Lower lobe of right lung (tissue), 2 donors: ENCODE measurements around the gene PACSIN2. TPM values are rescaled to one million over a fixed set of nuclear protein-coding genes. Genes with fewer than 3 reads are reported as not detected.
"Not testable (repeated sequence)": the region's sequence is repeated elsewhere in the genome, so short reads cannot be mapped to it uniquely, and the experiment has no call there.

Source experiments
- ATAC-seq, 2 donors: fragments of 200-7000 bp; cut with Tn5 transposase; one replicate each; pipeline ENCODE4 v1.9.1; 2020 to 2022; ENCODE audit warnings: mild to moderate bottlenecking in 2 of 2, moderate library complexity in 2 of 2
- DNase-seq: peaks from one replicate; pipeline ENCODE4 v3.0.0-alpha.2; 2020
- H3K27ac ChIP-seq: fragments of 200-600 bp; one replicate; pipeline ENCODE4 v1.8.0; 2022
- H3K27me3 ChIP-seq: fragments of 200-600 bp; one replicate; pipeline ENCODE4 v1.8.0; 2022; ENCODE audit warnings: low read depth
- H3K36me3 ChIP-seq: fragments of 200-600 bp; one replicate; pipeline ENCODE4 v1.8.0; 2022; ENCODE audit warnings: mild to moderate bottlenecking
- H3K4me1 ChIP-seq: fragments of 200-600 bp; one replicate; pipeline ENCODE4 v1.8.0; 2022
- H3K4me3 ChIP-seq: fragments of 200-600 bp; one replicate; pipeline ENCODE4 v1.8.0; 2022; ENCODE audit warnings: mild to moderate bottlenecking
- H3K9me3 ChIP-seq: fragments of 200-600 bp; one replicate; pipeline ENCODE4 v1.8.0; 2022
- intact Hi-C: fragments of 100-400 bp; cut with DNase I; formaldehyde crosslinking; loops from one replicate; pipeline ENCODE4 v1.11.0; 2022
- total RNA-seq: library from RNA; stranded (reverse); fragmentation: NEBNext Ultra II Directional; extraction: Animal tissue kit (Norgen Biotek cat#: 25700); gene quantifications from one replicate; pipeline ENCODE4 v1.2.1, GENCODE V29; 2021
- TF ChIP-seq, protein P1 (sequence below): fragments of 200-600 bp; IDR thresholded peaks from one replicate; pipeline ENCODE4 v1.8.0; 2022; ENCODE audit warnings: antibody characterized with exemption, mild to moderate bottlenecking
- donor health status: DM: no; HTN: yes; CAD: no; lungs with severe emphysema.

PACSIN2 gene
- total RNA-seq, 1 donor from 2014 or later, result 104 TPM

DNA sequence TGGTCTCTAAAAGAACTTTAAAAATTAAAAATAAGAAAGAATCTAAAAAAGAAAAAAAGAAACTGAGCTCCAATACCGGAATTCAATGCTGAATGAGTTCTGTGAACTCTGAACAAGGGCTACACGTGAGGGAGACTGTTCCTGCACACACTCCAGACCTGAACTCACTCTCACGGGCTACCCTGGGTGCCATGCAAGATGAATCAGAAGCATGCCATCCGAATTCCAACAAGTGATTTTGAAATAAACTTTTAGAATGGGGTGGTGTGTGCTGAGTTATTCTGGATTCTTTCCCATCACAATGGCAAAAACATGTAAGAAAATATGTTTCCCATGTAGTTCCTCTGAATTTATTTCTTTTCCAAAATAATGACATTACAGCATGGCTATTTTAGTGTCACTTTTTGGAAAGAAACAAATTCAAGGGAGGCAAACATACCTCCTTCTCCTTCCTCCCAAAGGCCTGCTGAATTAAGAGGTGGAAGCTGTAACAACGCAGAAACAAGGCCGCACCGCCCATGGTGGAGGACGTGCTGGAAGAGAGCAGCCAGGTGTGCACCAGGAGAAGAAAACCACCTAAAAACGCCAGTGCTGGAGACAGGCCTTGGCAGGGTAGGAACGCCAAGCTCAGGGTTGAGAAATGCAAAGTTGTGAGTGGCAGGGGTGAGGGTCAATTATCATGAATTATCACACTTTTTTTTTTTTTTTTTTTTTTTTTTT lies 94.7 kb downstream of the PACSIN2 start:
- no peaks in the 10 kb centered on the region for H3K27me3 ChIP-seq
- peak overlapping the region; percentile 57 for H3K27ac ChIP-seq
- no peaks in the 10 kb centered on the region for H3K9me3 ChIP-seq
- no peaks in the 10 kb centered on the region for H3K36me3 ChIP-seq
- no peak overlapping the region for H3K4me3 ChIP-seq
- TF ChIP-seq, protein P1, sequence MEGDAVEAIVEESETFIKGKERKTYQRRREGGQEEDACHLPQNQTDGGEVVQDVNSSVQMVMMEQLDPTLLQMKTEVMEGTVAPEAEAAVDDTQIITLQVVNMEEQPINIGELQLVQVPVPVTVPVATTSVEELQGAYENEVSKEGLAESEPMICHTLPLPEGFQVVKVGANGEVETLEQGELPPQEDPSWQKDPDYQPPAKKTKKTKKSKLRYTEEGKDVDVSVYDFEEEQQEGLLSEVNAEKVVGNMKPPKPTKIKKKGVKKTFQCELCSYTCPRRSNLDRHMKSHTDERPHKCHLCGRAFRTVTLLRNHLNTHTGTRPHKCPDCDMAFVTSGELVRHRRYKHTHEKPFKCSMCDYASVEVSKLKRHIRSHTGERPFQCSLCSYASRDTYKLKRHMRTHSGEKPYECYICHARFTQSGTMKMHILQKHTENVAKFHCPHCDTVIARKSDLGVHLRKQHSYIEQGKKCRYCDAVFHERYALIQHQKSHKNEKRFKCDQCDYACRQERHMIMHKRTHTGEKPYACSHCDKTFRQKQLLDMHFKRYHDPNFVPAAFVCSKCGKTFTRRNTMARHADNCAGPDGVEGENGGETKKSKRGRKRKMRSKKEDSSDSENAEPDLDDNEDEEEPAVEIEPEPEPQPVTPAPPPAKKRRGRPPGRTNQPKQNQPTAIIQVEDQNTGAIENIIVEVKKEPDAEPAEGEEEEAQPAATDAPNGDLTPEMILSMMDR, result no peak
- intact Hi-C loops, result no loop called here
- ATAC-seq (peak; percentile 38 to 48), DNase-seq (peak; percentile 35)
- H3K4me1 ChIP-seq, result peaks cover 60% of the 10 kb centered on the region

DNA sequence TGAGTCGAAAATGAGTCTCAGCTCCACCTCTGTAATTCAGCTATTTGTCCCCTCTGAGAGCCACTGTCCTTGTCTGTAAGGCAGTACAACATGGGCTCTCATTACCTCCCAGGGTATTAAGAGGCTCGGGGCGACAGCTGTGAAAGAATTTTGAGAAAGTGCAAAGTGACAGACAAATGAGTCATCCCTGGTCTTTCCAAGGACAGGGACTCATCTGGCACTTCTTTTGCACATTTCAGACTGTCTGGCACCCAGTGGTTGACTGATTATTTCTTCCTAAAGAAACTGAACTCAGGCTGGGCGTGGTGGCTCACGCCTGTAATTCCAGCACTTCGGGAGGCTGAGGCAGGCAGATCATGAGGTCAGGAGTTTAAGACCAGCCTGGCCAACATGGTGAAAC lies 95.8 kb downstream of the PACSIN2 start:
- no peaks in the 10 kb centered on the region for H3K27me3 ChIP-seq
- no peaks in the 10 kb centered on the region for H3K36me3 ChIP-seq
- H3K4me3 ChIP-seq, result no peak overlapping the region
- DNase-seq, result no peak
- ATAC-seq, result no peak
- peaks cover 53% of the 10 kb centered on the region for H3K4me1 ChIP-seq
- H3K9me3 ChIP-seq, result no peaks in the 10 kb centered on the region
- H3K27ac ChIP-seq, result no peak overlapping the region
- intact Hi-C loops, result no loop called here
- TF ChIP-seq, protein P1, result no peak

DNA sequence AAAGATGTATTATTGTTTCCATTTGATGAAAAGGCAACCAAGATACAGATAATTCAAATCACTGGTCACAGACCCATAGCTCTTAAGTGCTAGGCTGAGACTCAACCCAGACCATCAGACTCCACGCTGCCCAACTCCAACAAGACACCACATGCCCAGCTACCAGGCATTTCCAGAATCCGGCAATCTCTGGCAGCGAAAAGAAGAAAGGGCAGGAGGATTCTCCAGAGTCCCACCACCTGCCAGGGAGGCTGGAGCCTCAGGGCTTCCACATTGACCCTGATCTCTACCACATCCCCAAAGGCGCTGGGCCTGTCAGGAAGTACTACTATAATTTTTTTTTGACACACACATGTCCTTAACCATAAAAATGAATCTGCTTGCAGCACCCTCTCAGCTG lies 96.4 kb downstream of the PACSIN2 start:
- Histone ChIP-seq H3K36me3 (no peaks in the 10 kb centered on the region), H3K27me3 (no peaks in the 10 kb centered on the region), H3K27ac (no peak overlapping the region), H3K4me1 (peaks cover 55% of the 10 kb centered on the region), H3K9me3 (no peaks in the 10 kb centered on the region), H3K4me3 (no peak overlapping the region)
- DNase-seq (no peak), ATAC-seq (no peak)
- intact Hi-C loops, result no loop called here
- TF ChIP-seq, protein P1, result no peak

DNA sequence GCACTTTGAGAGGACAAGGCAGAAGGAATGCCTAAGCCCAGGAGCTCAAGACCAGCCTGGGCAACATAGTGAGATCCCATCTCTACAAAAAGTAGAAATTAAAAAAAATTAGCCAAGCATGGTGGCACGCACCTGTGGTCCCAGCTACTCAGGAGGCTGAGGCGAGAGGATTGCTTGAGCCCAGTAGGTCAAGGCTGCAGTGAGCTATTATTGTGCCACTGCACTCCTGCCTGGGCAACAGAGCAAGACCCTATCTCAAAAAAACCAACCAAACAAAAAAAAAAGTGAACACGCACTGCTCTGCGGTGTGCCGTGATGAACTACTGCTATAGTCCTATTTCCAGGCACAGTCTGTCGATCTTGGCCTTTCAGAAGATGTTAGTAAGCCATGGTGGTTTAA lies 97.6 kb downstream of the PACSIN2 start:
- H3K9me3 ChIP-seq, H3K4me3 ChIP-seq, DNase-seq, ATAC-seq, intact Hi-C loops, H3K27me3 ChIP-seq, H3K36me3 ChIP-seq, H3K27ac ChIP-seq: not testable (repeated sequence)
- H3K4me1 ChIP-seq, result peaks cover 56% of the 10 kb centered on the region

DNA sequence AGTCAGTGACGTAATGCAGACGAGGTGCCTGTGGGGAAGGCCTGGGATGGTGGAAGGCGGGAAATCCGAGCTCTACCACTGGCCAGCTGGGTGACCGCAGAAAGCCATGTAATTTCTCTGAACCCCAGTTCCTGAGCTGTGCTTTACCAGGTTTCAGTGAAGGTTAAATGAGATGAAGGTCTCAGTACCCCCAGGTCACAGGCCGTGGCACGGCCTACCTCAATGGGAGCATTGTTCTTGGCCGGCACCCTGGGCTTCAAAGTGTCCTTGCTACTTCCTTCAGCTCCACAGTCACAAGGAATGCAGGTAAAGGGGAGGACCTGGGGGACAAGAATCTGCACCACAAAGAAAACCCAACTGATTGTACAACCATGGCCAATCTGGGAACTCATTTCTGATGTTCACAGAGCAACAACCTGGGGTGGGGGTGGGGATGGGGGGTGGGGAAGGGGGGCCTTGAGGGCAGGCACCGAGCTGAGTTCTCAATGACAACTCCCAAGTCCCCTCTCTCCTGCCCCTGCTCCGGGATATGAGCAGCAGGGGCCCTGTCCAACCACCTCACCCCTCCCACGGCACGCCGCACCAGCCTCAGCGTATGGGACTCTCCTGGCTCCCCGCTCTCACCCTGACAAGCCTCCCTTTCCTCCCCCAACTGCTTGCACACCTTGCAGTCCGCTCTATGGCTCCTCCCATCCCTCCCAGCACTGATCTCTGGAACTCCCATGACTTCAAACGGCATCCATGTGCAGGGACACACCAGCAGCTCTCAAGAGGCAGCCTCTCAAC lies 98.8 kb downstream of the PACSIN2 start:
- no peaks in the 10 kb centered on the region for H3K27me3 ChIP-seq
- peaks cover 6% of the 10 kb centered on the region for H3K36me3 ChIP-seq
- intact Hi-C loops, result no loop called here
- no peaks in the 10 kb centered on the region for H3K9me3 ChIP-seq
- ATAC-seq (no peak), DNase-seq (no peak)
- H3K4me1 ChIP-seq, result peaks cover 56% of the 10 kb centered on the region
- no peak overlapping the region for H3K4me3 ChIP-seq
- TF ChIP-seq, protein P1, result no peak
- H3K27ac ChIP-seq, result no peak overlapping the region

DNA sequence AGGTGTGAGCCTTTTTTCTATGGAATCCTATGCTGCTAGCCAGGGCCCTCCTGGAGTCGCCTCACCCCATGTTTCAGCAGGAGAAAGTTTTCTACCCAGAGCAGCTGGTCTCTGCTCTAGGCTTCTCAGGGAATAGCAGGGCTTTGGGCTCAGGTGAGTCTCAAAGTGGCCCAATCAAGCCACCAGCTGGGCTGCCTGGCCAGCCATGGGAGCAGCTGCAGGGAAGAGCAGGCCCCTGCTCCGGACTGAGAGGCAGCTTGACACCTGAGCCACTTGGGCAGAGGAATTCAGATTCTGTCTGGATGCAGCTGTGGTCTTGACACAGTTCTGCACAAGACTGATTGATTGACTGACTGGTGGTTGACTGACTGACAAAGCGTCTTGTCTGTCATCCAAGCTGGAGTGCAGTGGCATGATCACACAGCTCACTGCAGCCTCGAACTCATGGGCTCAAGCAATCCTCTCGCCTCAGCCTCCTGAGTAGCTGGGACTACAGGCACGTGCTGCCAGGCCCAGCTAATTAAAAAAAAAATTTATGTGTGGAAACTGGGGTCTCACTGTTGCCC lies 100.4 kb downstream of the PACSIN2 start:
- Histone ChIP-seq H3K4me1 (peaks cover 43% of the 10 kb centered on the region), H3K9me3 (no peaks in the 10 kb centered on the region), H3K27ac (no peak overlapping the region), H3K36me3 (peaks cover 18% of the 10 kb centered on the region), H3K27me3 (no peaks in the 10 kb centered on the region), H3K4me3 (no peak overlapping the region)
- ATAC-seq (no peak), DNase-seq (no peak)
- intact Hi-C loops, result no loop called here
- TF ChIP-seq, protein P1, result no peak
